Measurements from ENCODE around the gene MEIS1.

DNA sequence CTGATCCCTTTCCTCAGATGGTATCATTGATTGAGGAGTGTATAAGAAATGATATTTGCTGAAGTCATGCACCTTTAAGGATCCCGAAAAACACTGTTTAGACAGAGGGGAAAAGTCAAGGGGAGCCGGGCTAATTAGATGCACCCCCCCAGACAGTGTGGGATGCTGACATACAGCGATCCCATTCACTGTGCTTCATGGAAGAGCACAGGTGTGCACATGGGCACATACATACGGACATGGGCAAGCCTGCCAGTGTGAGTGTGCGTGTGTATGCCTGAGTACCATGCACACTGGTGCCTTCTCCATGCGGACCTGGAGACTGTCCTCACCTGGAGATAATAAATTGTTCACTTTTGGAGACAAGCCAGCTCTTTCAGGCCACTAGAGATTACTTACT is 22.6 kb downstream of the MEIS1 start:
- TF ChIP-seq, protein P1, sequence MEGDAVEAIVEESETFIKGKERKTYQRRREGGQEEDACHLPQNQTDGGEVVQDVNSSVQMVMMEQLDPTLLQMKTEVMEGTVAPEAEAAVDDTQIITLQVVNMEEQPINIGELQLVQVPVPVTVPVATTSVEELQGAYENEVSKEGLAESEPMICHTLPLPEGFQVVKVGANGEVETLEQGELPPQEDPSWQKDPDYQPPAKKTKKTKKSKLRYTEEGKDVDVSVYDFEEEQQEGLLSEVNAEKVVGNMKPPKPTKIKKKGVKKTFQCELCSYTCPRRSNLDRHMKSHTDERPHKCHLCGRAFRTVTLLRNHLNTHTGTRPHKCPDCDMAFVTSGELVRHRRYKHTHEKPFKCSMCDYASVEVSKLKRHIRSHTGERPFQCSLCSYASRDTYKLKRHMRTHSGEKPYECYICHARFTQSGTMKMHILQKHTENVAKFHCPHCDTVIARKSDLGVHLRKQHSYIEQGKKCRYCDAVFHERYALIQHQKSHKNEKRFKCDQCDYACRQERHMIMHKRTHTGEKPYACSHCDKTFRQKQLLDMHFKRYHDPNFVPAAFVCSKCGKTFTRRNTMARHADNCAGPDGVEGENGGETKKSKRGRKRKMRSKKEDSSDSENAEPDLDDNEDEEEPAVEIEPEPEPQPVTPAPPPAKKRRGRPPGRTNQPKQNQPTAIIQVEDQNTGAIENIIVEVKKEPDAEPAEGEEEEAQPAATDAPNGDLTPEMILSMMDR (IDR thresholded peaks at IDR 0.05) = no peak
- TF ChIP-seq POLR2A (IDR thresholded peaks at IDR 0.05) = no peak
